ENCODE measurements around the gene MYMK.

DNA sequence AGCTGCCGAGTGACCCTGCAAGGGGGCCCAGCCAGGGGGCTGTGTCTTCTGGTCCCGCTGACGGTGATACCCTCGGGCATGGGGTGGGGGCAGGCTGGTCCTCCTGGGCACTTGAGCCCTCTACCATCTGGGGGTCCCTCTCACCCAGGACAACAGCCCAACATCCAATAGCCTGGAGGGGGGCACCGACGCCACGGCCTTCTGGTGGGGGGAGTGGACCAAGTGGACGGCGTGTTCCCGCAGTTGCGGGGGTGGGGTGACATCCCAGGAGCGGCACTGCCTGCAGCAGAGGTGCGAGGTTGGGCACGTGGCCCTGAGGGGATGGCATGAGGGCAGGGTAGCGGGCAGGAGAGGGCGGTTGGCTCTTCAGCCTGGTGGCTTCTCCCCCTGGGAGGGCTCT lies 12.5 kb upstream of the MYMK start:
- no peak for TF ChIP-seq CTCF (IDR thresholded peaks at IDR 0.05 in 8 of 11, conservative IDR thresholded peaks at IDR 0.05 in 3 of 11)
- no peak for TF ChIP-seq POLR2A (IDR thresholded peaks at IDR 0.05)

All from spleen (tissue), 7 donors.